PC-3 (cell line): ENCODE measurements around the gene PKN1.

Experiments used
- EZH2 ChIP-seq: fragments of 300-600 bp; sonication (generic); IDR thresholded peaks from one replicate; pipeline ENCODE4 v1.6.1; 2017; ENCODE audit warnings: antibody characterized with exemption, mild to moderate bottlenecking, low read length; ENCODE audit not compliant: unreplicated experiment
- TF ChIP-seq, protein P1 (sequence below): fragments of 300-600 bp; sonication (generic); conservative IDR thresholded peaks from 2 replicates; pipeline ENCODE4 v1.5.1; 2017; ENCODE audit warnings: antibody characterized with exemption, low read depth, mild to moderate bottlenecking, low read length

DNA sequence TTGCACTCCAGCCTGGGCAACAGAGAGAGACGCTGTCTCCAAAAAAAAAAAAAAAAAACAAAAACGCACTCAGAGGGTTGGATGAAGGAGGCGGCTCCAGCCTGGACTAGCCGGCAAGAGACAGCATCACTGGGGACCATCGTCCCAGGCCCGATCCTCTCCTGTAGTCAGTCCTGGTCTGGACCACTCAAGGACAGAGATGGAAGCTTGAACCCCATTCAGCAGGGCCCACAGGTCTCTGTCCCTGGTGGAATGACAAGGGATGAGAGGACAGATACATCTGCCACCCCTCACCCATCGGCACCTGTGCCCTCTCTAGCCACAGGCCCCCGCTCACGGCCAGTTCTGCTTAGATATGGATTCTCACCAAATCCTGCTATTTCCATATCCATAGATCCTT, 37.8 kb upstream of the PKN1 start:
- TF ChIP-seq, protein P1, sequence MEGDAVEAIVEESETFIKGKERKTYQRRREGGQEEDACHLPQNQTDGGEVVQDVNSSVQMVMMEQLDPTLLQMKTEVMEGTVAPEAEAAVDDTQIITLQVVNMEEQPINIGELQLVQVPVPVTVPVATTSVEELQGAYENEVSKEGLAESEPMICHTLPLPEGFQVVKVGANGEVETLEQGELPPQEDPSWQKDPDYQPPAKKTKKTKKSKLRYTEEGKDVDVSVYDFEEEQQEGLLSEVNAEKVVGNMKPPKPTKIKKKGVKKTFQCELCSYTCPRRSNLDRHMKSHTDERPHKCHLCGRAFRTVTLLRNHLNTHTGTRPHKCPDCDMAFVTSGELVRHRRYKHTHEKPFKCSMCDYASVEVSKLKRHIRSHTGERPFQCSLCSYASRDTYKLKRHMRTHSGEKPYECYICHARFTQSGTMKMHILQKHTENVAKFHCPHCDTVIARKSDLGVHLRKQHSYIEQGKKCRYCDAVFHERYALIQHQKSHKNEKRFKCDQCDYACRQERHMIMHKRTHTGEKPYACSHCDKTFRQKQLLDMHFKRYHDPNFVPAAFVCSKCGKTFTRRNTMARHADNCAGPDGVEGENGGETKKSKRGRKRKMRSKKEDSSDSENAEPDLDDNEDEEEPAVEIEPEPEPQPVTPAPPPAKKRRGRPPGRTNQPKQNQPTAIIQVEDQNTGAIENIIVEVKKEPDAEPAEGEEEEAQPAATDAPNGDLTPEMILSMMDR: no peak
- no peak for TF ChIP-seq EZH2
